Transverse colon (tissue), 4 donors: ENCODE results near the gene CHGA. TPM values are rescaled to one million over a fixed set of nuclear protein-coding genes. Genes with fewer than 3 reads are reported as not detected.

Experiments used
- DNase-seq: peaks from one replicate; pipeline ENCODE4 v3.0.0-alpha.2; 2019
- H3K27ac ChIP-seq, 4 donors: fragments of 200-600 bp; sonication (generic); 2 replicates each; pipeline ENCODE4 v1.5.1; 2016 to 2018; ENCODE audit warnings: inconsistent platforms in 4 of 4
- H3K27me3 ChIP-seq: fragments of 200-600 bp; sonication (generic); 2 replicates; pipeline ENCODE4 v1.5.1; 2017; ENCODE audit warnings: inconsistent platforms
- H3K36me3 ChIP-seq, 4 donors: fragments of 200-600 bp; sonication (generic); 2 replicates each; pipeline ENCODE4 v1.5.1; 2017 to 2019; ENCODE audit warnings: inconsistent platforms in 4 of 4
- H3K4me1 ChIP-seq, 4 donors: fragments of 200-600 bp; sonication (generic); 2 replicates each; pipeline ENCODE4 v1.5.1; 2017 to 2020; ENCODE audit warnings: inconsistent platforms in 4 of 4
- H3K4me3 ChIP-seq, 4 donors: fragments of 200-600 bp; sonication (generic); 1 replicate in 1 of 4; 2 replicates in 3 of 4; pipeline versions ENCODE4 v1.5.1 to v1.6.1; 2017 to 2019; ENCODE audit warnings: inconsistent platforms in 4 of 4
- H3K9me3 ChIP-seq, 2 donors: fragments of 200-600 bp; sonication (generic); 2 replicates each; pipeline ENCODE4 v1.5.1; 2017 to 2019; ENCODE audit warnings: inconsistent platforms in 2 of 2
- CTCF ChIP-seq, 5 experiments: fragments of 200-600 bp in 3 of 5; fragments of 450-650 bp in 2 of 5; sonication (generic) in 3 of 5; IDR thresholded peaks; 1 replicate in 2 of 5; 2 replicates in 3 of 5; pipeline ENCODE4 v1.5.1; 2016 to 2017; ENCODE audit warnings: antibody characterized with exemption in 5 of 5, inconsistent platforms in 3 of 5, mild to moderate bottlenecking in 2 of 5, moderate library complexity in 1 of 5
- EP300 ChIP-seq: sonication (generic); formaldehyde crosslinking; IDR thresholded peaks from one replicate; pipeline ENCODE4 v1.6.1; 2017; ENCODE audit warnings: antibody characterized with exemption, low read depth
- POLR2A ChIP-seq: fragments of 450-650 bp; IDR thresholded peaks from one replicate; pipeline ENCODE4 v1.6.1; 2016; ENCODE audit warnings: antibody characterized with exemption, mild to moderate bottlenecking, moderate library complexity
- POLR2AphosphoS5 ChIP-seq, 3 donors: sonication (generic); formaldehyde crosslinking; IDR thresholded peaks; one replicate each; pipeline ENCODE4 v1.6.1; 2016; ENCODE audit warnings: antibody characterized with exemption in 3 of 3
- WGBS, 2 donors: methylation state at CpG; one replicate each; pipeline ENCODE4 v1.1.5; 2018; ENCODE audit warnings: low coverage in 1 of 2; 5-methylcytosine and 5-hydroxymethylcytosine counted together
- in situ Hi-C, 4 donors: fragments of 200-750 bp; cut with MboI; loops; one replicate each; pipeline versions ENCODE4 v1.15.0 to v1.15.1; 2017; ENCODE audit warnings: low sequenced_read_pairs in 3 of 4, low pct_ligation_motif_present in 1 of 4, low pct_unique_long_range_greater_than_20kb in 1 of 4
- intact Hi-C: fragments of 100-400 bp; cut with DNase I; formaldehyde crosslinking; loops from one replicate; pipeline ENCODE4 v1.15.1; 2023; ENCODE audit warnings: low total_unique reads
- total RNA-seq, 4 donors: library from RNA; depleted of rRNA; stranded (reverse); fragments of >200 nt; gene quantifications; one replicate each; pipeline ENCODE4 v1.1.0, GENCODE V29; 2016

The CHGA gene
- total RNA-seq, 4 donors from 2014 or later: 9.2 to 215 (median 40.7) TPM

- no peak for TF ChIP-seq POLR2A
- TF ChIP-seq CTCF (IDR thresholded peaks at IDR 0.05): no peak
- TF ChIP-seq POLR2AphosphoS5 (IDR thresholded peaks at IDR 0.05): no peak
- no peak for TF ChIP-seq EP300
- in situ Hi-C loops (no loop called here), intact Hi-C loops (no loop called here)
- Histone ChIP-seq H3K4me3 (no peak overlapping the region), H3K27me3 (peaks cover 53% of the 10 kb centered on the region), H3K36me3 (no peaks in the 10 kb centered on the region), H3K27ac (no peak overlapping the region), H3K9me3 (no peaks in the 10 kb centered on the region), H3K4me1 (peaks cover 0 to 7% (median 0%) of the 10 kb centered on the region in 4 donors)
- 39 to 46% methylated on average over 2 to 12 of the region's 12 CpGs for WGBS, 2 donors
- no peak for DNase-seq
Observed at GRCh38 chr14:92880851-92881250, 42.1 kb upstream of the CHGA start.

- peaks cover 46% of the 10 kb centered on the region for H3K27me3 ChIP-seq
- 87 to 90% methylated on average over 4 to 5 of the region's 5 CpGs for WGBS, 2 donors
- intact Hi-C loops: no loop called here
- H3K9me3 ChIP-seq: no peaks in the 10 kb centered on the region
- DNase-seq: no peak
- H3K36me3 ChIP-seq: no peaks in the 10 kb centered on the region
- in situ Hi-C loops: no loop called here
- no peak overlapping the region for H3K4me3 ChIP-seq
- no peak overlapping the region for H3K27ac ChIP-seq
- TF ChIP-seq EP300 (no peak), POLR2AphosphoS5 (IDR thresholded peaks at IDR 0.05) (no peak), POLR2A (no peak), CTCF (IDR thresholded peaks at IDR 0.05) (no peak)
- peaks cover 0 to 5% (median 0%) of the 10 kb centered on the region in 4 donors for H3K4me1 ChIP-seq
Observed at GRCh38 chr14:92883066-92883465, 39.9 kb upstream of the CHGA start.

GRCh38 chr14:92884410-92884809 is 38.5 kb upstream of the CHGA start:
- DNase-seq: no peak
- no peaks in the 10 kb centered on the region for H3K4me1 ChIP-seq
- intact Hi-C loops (no loop called here), in situ Hi-C loops (no loop called here)
- H3K36me3 ChIP-seq: no peaks in the 10 kb centered on the region
- peaks cover 37% of the 10 kb centered on the region for H3K27me3 ChIP-seq
- H3K9me3 ChIP-seq: no peaks in the 10 kb centered on the region
- TF ChIP-seq POLR2A (no peak), EP300 (no peak), CTCF (IDR thresholded peaks at IDR 0.05) (no peak), POLR2AphosphoS5 (IDR thresholded peaks at IDR 0.05) (no peak)
- H3K4me3 ChIP-seq: no peak overlapping the region
- H3K27ac ChIP-seq: no peak overlapping the region
- WGBS, 2 donors: 46% methylated on average over 3 of the region's 3 CpGs

GRCh38 chr14:92885279-92886061 is 37.5 kb upstream of the CHGA start:
- 42 to 73% methylated on average over 3 to 8 of the region's 8 CpGs for WGBS, 2 donors
- intact Hi-C loops: no loop called here
- peaks cover 26% of the 10 kb centered on the region for H3K27me3 ChIP-seq

More at GRCh38 chr14:92885279-92886061, 37.5 kb upstream of the CHGA start:
- H3K9me3 ChIP-seq: no peaks in the 10 kb centered on the region
- DNase-seq: no peak
- in situ Hi-C loops: no loop called here
- H3K4me1 ChIP-seq: no peaks in the 10 kb centered on the region
- TF ChIP-seq CTCF (IDR thresholded peaks at IDR 0.05): no peak
- TF ChIP-seq EP300: no peak
- no peak for TF ChIP-seq POLR2AphosphoS5 (IDR thresholded peaks at IDR 0.05)
- no peak overlapping the region for H3K4me3 ChIP-seq
- no peaks in the 10 kb centered on the region for H3K36me3 ChIP-seq
- H3K27ac ChIP-seq: no peak overlapping the region
